WTC11 (cell line): ENCODE measurements around the gene PITX1. TPM values are rescaled to one million over a fixed set of nuclear protein-coding genes. Genes with fewer than 3 reads are reported as not detected.

Experiments used
- ATAC-seq: fragments of 200-7000 bp; cut with Tn5 transposase; 2 replicates; pipeline ENCODE4 v1.10.0; 2021; ENCODE audit warnings: mild to moderate bottlenecking, moderate library complexity
- CTCF ChIA-PET: fragments of 300-600 bp; sonication (Branson Sonifier 250); formaldehyde crosslinking; loops from one replicate; lab custom pipeline; 2021; ENCODE audit warnings: antibody characterized with exemption; lab: Charles Lee
- POLR2A ChIA-PET: fragments of 350-600 bp; sonication (Branson Sonifier 250); formaldehyde crosslinking; loops from one replicate; lab custom pipeline; 2021; ENCODE audit warnings: antibody characterized with exemption; lab: Charles Lee
- DNase-seq: peaks from one replicate; pipeline ENCODE4 v3.0.0; 2021; ENCODE audit warnings: low spot score
- H3K27ac Mint-ChIP-seq: 2 replicates; pipeline ENCODE4 v1.8.0; 2021; ENCODE audit warnings: mixed read lengths
- H3K27me3 Mint-ChIP-seq: 2 replicates; pipeline ENCODE4 v1.8.0; 2021; ENCODE audit warnings: low read depth, mild to moderate bottlenecking, moderate library complexity, mixed read lengths
- H3K36me3 Mint-ChIP-seq: 2 replicates; pipeline ENCODE4 v1.8.0; 2021; ENCODE audit warnings: mixed read lengths
- H3K4me1 Mint-ChIP-seq: 2 replicates; pipeline ENCODE4 v1.8.0; 2022; ENCODE audit warnings: mixed read lengths
- H3K4me3 Mint-ChIP-seq: 2 replicates; pipeline ENCODE4 v1.8.0; 2021; ENCODE audit warnings: mild to moderate bottlenecking, moderate library complexity, mixed read lengths
- H3K9me3 Mint-ChIP-seq: 2 replicates; pipeline ENCODE4 v1.8.0; 2021; ENCODE audit warnings: mixed read lengths
- ARID4B ChIP-seq: sonication (generic); formaldehyde crosslinking; IDR thresholded peaks from 2 replicates; pipeline ENCODE4 v1.8.0; 2023; ENCODE audit warnings: missing genetic modification reagents, mild to moderate bottlenecking, borderline replicate concordance
- ATF2 ChIP-seq: sonication (generic); formaldehyde crosslinking; IDR thresholded peaks from 2 replicates; pipeline ENCODE4 v1.8.1; 2022; ENCODE audit warnings: low read depth, missing genetic modification reagents, borderline replicate concordance
- CREB1 ChIP-seq: sonication (generic); formaldehyde crosslinking; IDR thresholded peaks from 2 replicates; pipeline ENCODE4 v1.8.0; 2023; ENCODE audit warnings: mild to moderate bottlenecking, missing genetic modification reagents
- ESRRA ChIP-seq: sonication (generic); formaldehyde crosslinking; IDR thresholded peaks from 2 replicates; pipeline ENCODE4 v1.8.1; 2022; ENCODE audit warnings: mild to moderate bottlenecking, missing genetic modification reagents, borderline replicate concordance
- GABPB1 ChIP-seq: sonication (generic); formaldehyde crosslinking; IDR thresholded peaks from 2 replicates; pipeline ENCODE4 v1.8.1; 2023; ENCODE audit warnings: mild to moderate bottlenecking, missing genetic modification reagents
- GRHL2 ChIP-seq: fragments of 250-450 bp; sonication (Bioruptor Pico); IDR thresholded peaks from 2 replicates; pipeline ENCODE4 v1.8.0; 2022; ENCODE audit warnings: mild to moderate bottlenecking, moderate library complexity; ENCODE audit not compliant: insufficient replicate concordance, severe bottlenecking
- HMGXB4 ChIP-seq: sonication (generic); formaldehyde crosslinking; IDR thresholded peaks from 2 replicates; pipeline ENCODE4 v1.8.1; 2023; ENCODE audit warnings: mild to moderate bottlenecking, moderate library complexity, missing genetic modification reagents
- JAZF1 ChIP-seq: fragments of 250-450 bp; sonication (Bioruptor Pico); IDR thresholded peaks from 2 replicates; pipeline ENCODE4 v1.9.0; 2021; ENCODE audit warnings: moderate library complexity, mild to moderate bottlenecking, inconsistent platforms
- MAX ChIP-seq: sonication (generic); formaldehyde crosslinking; IDR thresholded peaks from 2 replicates; pipeline ENCODE4 v1.8.0; 2022; ENCODE audit warnings: mild to moderate bottlenecking, missing genetic modification reagents
- NR2C2 ChIP-seq: sonication (generic); formaldehyde crosslinking; IDR thresholded peaks from 2 replicates; pipeline ENCODE4 v1.8.0; 2022; ENCODE audit warnings: mild to moderate bottlenecking, missing genetic modification reagents
- ZNF138 ChIP-seq: sonication (generic); formaldehyde crosslinking; conservative IDR thresholded peaks from 2 replicates; pipeline ENCODE4 v1.8.1; 2022; ENCODE audit warnings: mild to moderate bottlenecking, moderate library complexity, missing genetic modification reagents
- ZNF232 ChIP-seq: sonication (generic); formaldehyde crosslinking; IDR thresholded peaks from 2 replicates; pipeline ENCODE4 v1.8.0; 2022; ENCODE audit warnings: mild to moderate bottlenecking, missing genetic modification reagents
- ZNF281 ChIP-seq: sonication (generic); formaldehyde crosslinking; IDR thresholded peaks from 2 replicates; pipeline ENCODE4 v1.8.0; 2023; ENCODE audit warnings: mild to moderate bottlenecking, missing genetic modification reagents
- ZNF317 ChIP-seq: sonication (generic); formaldehyde crosslinking; IDR thresholded peaks from 2 replicates; pipeline ENCODE4 v1.8.1; 2023; ENCODE audit warnings: low read depth, mild to moderate bottlenecking, moderate library complexity, missing genetic modification reagents, borderline replicate concordance
- ZNF416 ChIP-seq: fragments of 250-450 bp; sonication (Bioruptor Pico); IDR thresholded peaks from 2 replicates; pipeline ENCODE4 v1.9.0; 2021; ENCODE audit warnings: mild to moderate bottlenecking, inconsistent platforms
- ZSCAN18 ChIP-seq: fragments of 250-450 bp; sonication (Bioruptor Pico); IDR thresholded peaks from 2 replicates; pipeline ENCODE4 v2.1.2; 2022; ENCODE audit warnings: mild to moderate bottlenecking, moderate library complexity
- total RNA-seq: library from RNA; stranded (reverse); gene quantifications from 3 replicates; pipeline ENCODE4 v1.2.3, GENCODE V29; 2021

Gene PITX1
- total RNA-seq, 1 experiment from 2014 or later, result 0.13 TPM

- peaks cover 90% of the 10 kb centered on the region for H3K27me3 Mint-ChIP-seq
- peaks cover 10% of the 10 kb centered on the region for H3K4me1 Mint-ChIP-seq
- H3K9me3 Mint-ChIP-seq, result no peaks in the 10 kb centered on the region
- ATAC-seq (peak; percentile 75), DNase-seq (no peak)
- CTCF ChIA-PET, result interaction anchor here (0.5 to 1.4 kb wide), 6 partner anchors 22 to 461 kb away, joined by 3 to 6 read pairs (median 3); no protein-coding TSS in a partner anchor
- TF ChIP-seq GRHL2 (CRISPR knock-in tag), result no peak
- TF ChIP-seq MAX, result peak; percentile 61
- H3K27ac Mint-ChIP-seq, result no peak overlapping the region
- POLR2A ChIA-PET, result no interaction called here
- H3K4me3 Mint-ChIP-seq, result peak overlapping the region; percentile 46
- no peaks in the 10 kb centered on the region for H3K36me3 Mint-ChIP-seq
Measured at GRCh38 chr5:135050244-135050767, 16.3 kb upstream of the PITX1 start.

- H3K27me3 Mint-ChIP-seq, result peaks cover 100% of the 10 kb centered on the region
- CTCF ChIA-PET, result interaction anchor here (1.3 to 2.1 kb wide), 4 partner anchors 25 to 142 kb away, joined by 3 to 8 read pairs (median 5); no protein-coding TSS in a partner anchor
- no peak overlapping the region for H3K4me3 Mint-ChIP-seq
- no peak for ATAC-seq
- H3K4me1 Mint-ChIP-seq, result peaks cover 10% of the 10 kb centered on the region
- H3K9me3 Mint-ChIP-seq, result no peaks in the 10 kb centered on the region
- no peak overlapping the region for H3K27ac Mint-ChIP-seq
- POLR2A ChIA-PET, result no interaction called here
- TF ChIP-seq ZNF281 (CRISPR knock-in tag) (no peak), CREB1 (no peak)
- no peaks in the 10 kb centered on the region for H3K36me3 Mint-ChIP-seq
- no peak for DNase-seq
Measured at GRCh38 chr5:135048930-135049329, 14.9 kb upstream of the PITX1 start.

- Mint-ChIP-seq H3K9me3 (no peaks in the 10 kb centered on the region), H3K36me3 (no peaks in the 10 kb centered on the region), H3K27ac (no peak overlapping the region), H3K4me1 (peaks cover 7% of the 10 kb centered on the region), H3K4me3 (no peak overlapping the region), H3K27me3 (peaks cover 100% of the 10 kb centered on the region)
- TF ChIP-seq HMGXB4 (CRISPR knock-in tag) (no peak), JAZF1 (CRISPR knock-in tag) (no peak), ATF2 (CRISPR knock-in tag) (no peak)
- POLR2A ChIA-PET, result no interaction called here
- CTCF ChIA-PET, result interaction anchor here (1.3 to 2.1 kb wide), 4 partner anchors 24 to 143 kb away, joined by 3 to 8 read pairs (median 5); no protein-coding TSS in a partner anchor
- no peak for DNase-seq
- ATAC-seq, result no peak; the same call in 1 of the 2 replicates
Measured at GRCh38 chr5:135048286-135048685, 14.3 kb upstream of the PITX1 start.

GRCh38 chr5:135047347-135047695 is 13.3 kb upstream of the PITX1 start:
- Mint-ChIP-seq H3K4me1 (peaks cover 7% of the 10 kb centered on the region), H3K27me3 (peaks cover 100% of the 10 kb centered on the region), H3K9me3 (no peaks in the 10 kb centered on the region), H3K4me3 (no peak overlapping the region), H3K36me3 (no peaks in the 10 kb centered on the region), H3K27ac (no peak overlapping the region)
- ChIA-PET POLR2A (no interaction called here), CTCF (interaction anchor here (2.1 kb wide), 1 partner anchor 144 kb away, joined by 8 read pairs; no protein-coding TSS in a partner anchor)
- DNase-seq, result no peak
- ATAC-seq, result no peak
- TF ChIP-seq ESRRA (CRISPR knock-in tag), result no peak
- TF ChIP-seq ZSCAN18 (CRISPR knock-in tag), result no peak
- no peak for TF ChIP-seq ZNF138 (CRISPR knock-in tag)
- no peak for TF ChIP-seq ZNF416 (CRISPR knock-in tag)
- TF ChIP-seq NR2C2 (CRISPR knock-in tag), result no peak
- no peak for TF ChIP-seq GABPB1 (CRISPR knock-in tag)
- no peak for TF ChIP-seq ZNF232 (CRISPR knock-in tag)
- no peak for TF ChIP-seq ARID4B
- no peak for TF ChIP-seq ZNF317 (CRISPR knock-in tag)
